ENCODE data around the gene TRUB2. TPM values are rescaled to one million over a fixed set of nuclear protein-coding genes. Genes with fewer than 3 reads are reported as not detected.

Gene TRUB2
- polyA plus RNA-seq, 1 donor (not counting 4 experiments of a cell fraction or from before 2014, with no cell fraction given): 17.2 TPM

DNA sequence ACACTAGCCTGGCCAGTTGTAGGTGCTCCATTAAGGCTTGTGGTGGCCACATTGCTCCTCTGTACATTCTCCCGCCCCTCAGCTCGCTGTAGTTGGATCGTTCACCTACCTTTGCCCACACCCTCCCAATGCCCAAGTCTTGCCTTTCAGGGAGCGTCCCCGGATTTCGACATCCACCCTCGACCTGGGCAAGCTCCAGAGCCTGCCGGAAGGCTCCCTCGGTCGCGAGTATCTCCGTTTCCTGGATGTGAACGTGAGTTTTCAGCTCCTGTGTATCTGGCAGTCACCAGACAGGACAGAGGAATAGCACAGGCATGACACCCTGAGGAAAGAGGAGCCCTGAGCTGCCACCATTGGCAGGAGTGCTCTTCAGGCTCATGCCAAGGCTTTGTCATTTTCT lies 3.4 kb upstream of the TRUB2 start:
- Histone ChIP-seq H4K20me1 (ENCODE audit: control insufficient read depth, extremely low read depth, insufficient read depth, low read length) (no peaks in the 10 kb centered on the region), H3K9ac (ENCODE audit: control insufficient read depth, extremely low read depth, insufficient read depth, low read length) (no peak overlapping the region), H3K36me3 (ENCODE audit: control insufficient read depth in 2 of 2, extremely low read depth in 1 of 2, insufficient read depth in 2 of 2, low read length in 2 of 2) (peaks cover 1 to 28% of the 10 kb centered on the region in 2 experiments), H3K9me3 (ENCODE audit: control insufficient read depth, low read depth, low read length) (no peaks in the 10 kb centered on the region), H3K27ac (ENCODE audit: control insufficient read depth, insufficient read depth, low read length) (no peak overlapping the region), H3K4me2 (ENCODE audit: control insufficient read depth, extremely low read depth, insufficient read depth, low read depth, low read length) (no peak overlapping the region), H3K79me2 (ENCODE audit: control insufficient read depth, insufficient read depth, low read length) (peaks cover 36% of the 10 kb centered on the region), H3K9me1 (ENCODE audit: control insufficient read depth, extremely low read depth, insufficient read depth, low read length) (peaks cover 4% of the 10 kb centered on the region), H3K4me1 (ENCODE audit: control insufficient read depth, extremely low read depth, insufficient read depth, low read length) (peaks cover 35% of the 10 kb centered on the region), H3K27me3 (ENCODE audit: control insufficient read depth, extremely low read depth, insufficient read depth, low read length) (no peaks in the 10 kb centered on the region), H3K4me3 (ENCODE audit: control insufficient read depth in 2 of 3, extremely low read depth in 1 of 3, insufficient read depth in 2 of 3, low read depth in 1 of 3, low read length in 3 of 3) (no peak overlapping the region), H2AFZ (ENCODE audit: control insufficient read depth, low read length) (no peak overlapping the region)
- DNase-seq (ENCODE audit: low read depth, low spot score) (no peak), FAIRE-seq (no peak)
- dilution Hi-C loops (cut with MboI; ENCODE audit: extremely low pct_ligation_motif_present, low sequenced_read_pairs): no loop called here
- TF ChIP-seq, protein P1, sequence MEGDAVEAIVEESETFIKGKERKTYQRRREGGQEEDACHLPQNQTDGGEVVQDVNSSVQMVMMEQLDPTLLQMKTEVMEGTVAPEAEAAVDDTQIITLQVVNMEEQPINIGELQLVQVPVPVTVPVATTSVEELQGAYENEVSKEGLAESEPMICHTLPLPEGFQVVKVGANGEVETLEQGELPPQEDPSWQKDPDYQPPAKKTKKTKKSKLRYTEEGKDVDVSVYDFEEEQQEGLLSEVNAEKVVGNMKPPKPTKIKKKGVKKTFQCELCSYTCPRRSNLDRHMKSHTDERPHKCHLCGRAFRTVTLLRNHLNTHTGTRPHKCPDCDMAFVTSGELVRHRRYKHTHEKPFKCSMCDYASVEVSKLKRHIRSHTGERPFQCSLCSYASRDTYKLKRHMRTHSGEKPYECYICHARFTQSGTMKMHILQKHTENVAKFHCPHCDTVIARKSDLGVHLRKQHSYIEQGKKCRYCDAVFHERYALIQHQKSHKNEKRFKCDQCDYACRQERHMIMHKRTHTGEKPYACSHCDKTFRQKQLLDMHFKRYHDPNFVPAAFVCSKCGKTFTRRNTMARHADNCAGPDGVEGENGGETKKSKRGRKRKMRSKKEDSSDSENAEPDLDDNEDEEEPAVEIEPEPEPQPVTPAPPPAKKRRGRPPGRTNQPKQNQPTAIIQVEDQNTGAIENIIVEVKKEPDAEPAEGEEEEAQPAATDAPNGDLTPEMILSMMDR (optimal IDR thresholded peaks at IDR 0.05 in 1 of 3, IDR thresholded peaks at IDR 0.05 in 1 of 3, conservative IDR thresholded peaks at IDR 0.05 in 1 of 3; ENCODE audit: extremely low read depth in 1 of 3, insufficient read depth in 2 of 3, low read length in 3 of 3): no peak
- TF ChIP-seq EZH2 (IDR thresholded peaks at IDR 0.05; ENCODE audit: low read length): no peak

- Histone ChIP-seq H3K4me2 (ENCODE audit: control insufficient read depth, extremely low read depth, insufficient read depth, low read depth, low read length) (no peak overlapping the region), H3K27ac (ENCODE audit: control insufficient read depth, insufficient read depth, low read length) (no peak overlapping the region), H3K9me1 (ENCODE audit: control insufficient read depth, extremely low read depth, insufficient read depth, low read length) (peaks cover 4% of the 10 kb centered on the region), H3K27me3 (ENCODE audit: control insufficient read depth, extremely low read depth, insufficient read depth, low read length) (no peaks in the 10 kb centered on the region), H3K9me3 (ENCODE audit: control insufficient read depth, low read depth, low read length) (no peaks in the 10 kb centered on the region), H2AFZ (ENCODE audit: control insufficient read depth, low read length) (no peak overlapping the region), H3K9ac (ENCODE audit: control insufficient read depth, extremely low read depth, insufficient read depth, low read length) (no peak overlapping the region), H3K4me3 (ENCODE audit: control insufficient read depth in 2 of 3, extremely low read depth in 1 of 3, insufficient read depth in 2 of 3, low read depth in 1 of 3, low read length in 3 of 3) (no peak overlapping the region), H3K4me1 (ENCODE audit: control insufficient read depth, extremely low read depth, insufficient read depth, low read length) (peaks cover 33% of the 10 kb centered on the region), H3K79me2 (ENCODE audit: control insufficient read depth, insufficient read depth, low read length) (peaks cover 36% of the 10 kb centered on the region), H3K36me3 (ENCODE audit: control insufficient read depth in 2 of 2, extremely low read depth in 1 of 2, insufficient read depth in 2 of 2, low read length in 2 of 2) (peaks cover 3 to 28% of the 10 kb centered on the region in 2 experiments), H4K20me1 (ENCODE audit: control insufficient read depth, extremely low read depth, insufficient read depth, low read length) (no peaks in the 10 kb centered on the region)
- no peak for FAIRE-seq
- TF ChIP-seq, protein P1 (optimal IDR thresholded peaks at IDR 0.05 in 1 of 3, IDR thresholded peaks at IDR 0.05 in 1 of 3, conservative IDR thresholded peaks at IDR 0.05 in 1 of 3; ENCODE audit: extremely low read depth in 1 of 3, insufficient read depth in 2 of 3, low read length in 3 of 3): no peak
- no peak for TF ChIP-seq EZH2 (IDR thresholded peaks at IDR 0.05; ENCODE audit: low read length)
- dilution Hi-C loops (cut with MboI; ENCODE audit: extremely low pct_ligation_motif_present, low sequenced_read_pairs): no loop called here
- no peak for DNase-seq (ENCODE audit: low read depth, low spot score)
Observed at GRCh38 chr9:128324401-128324800, 2.2 kb upstream of the TRUB2 start.

Measured in keratinocyte (primary cell).